PC-3 (cell line): ENCODE data around the gene MGAT3. TPM values are rescaled to one million over a fixed set of nuclear protein-coding genes. Genes with fewer than 3 reads are reported as not detected.

Source experiments
- ATAC-seq: fragments of 200-7000 bp; cut with Tn5 transposase; 2 replicates; pipeline ENCODE4 v1.9.1; 2020; ENCODE audit warnings: mild to moderate bottlenecking, moderate library complexity
- BruUV-seq: library from RNA; stranded (reverse); fragments of 400-500 nt; replicated peaks from 2 replicates; lab custom pipeline; 2021; lab: Mats Ljungman, UMichigan
- CTCF ChIA-PET: fragments of 300-600 bp; sonication (Branson Sonifier 250); formaldehyde crosslinking; loops from one replicate; lab custom pipeline; 2022; ENCODE audit warnings: antibody characterized with exemption; lab: Charles Lee
- POLR2A ChIA-PET: fragments of 300-600 bp; sonication (Branson Sonifier 250); formaldehyde crosslinking; loops from one replicate; lab custom pipeline; 2022; ENCODE audit warnings: antibody characterized with exemption; ENCODE audit not compliant: unreplicated experiment; lab: Charles Lee
- DNase-seq: peaks from one replicate; pipeline ENCODE4 v3.0.0-alpha.2; 2015
- H2AFZ ChIP-seq: fragments of 300-600 bp; sonication (generic); 2 replicates; pipeline ENCODE4 v1.6.0; 2016; ENCODE audit warnings: antibody characterized with exemption, low read length
- H3F3A ChIP-seq: fragments of 300-600 bp; sonication (generic); one replicate; pipeline ENCODE4 v1.6.0; 2017; ENCODE audit warnings: antibody characterized with exemption, low read length, control low read depth, mild to moderate bottlenecking; ENCODE audit not compliant: unreplicated experiment
- H3K27ac ChIP-seq: fragments of 300-600 bp; sonication (generic); 2 replicates; pipeline ENCODE4 v1.5.1; 2016; ENCODE audit warnings: mild to moderate bottlenecking, low read length
- H3K27me3 ChIP-seq: fragments of 300-600 bp; sonication (generic); 2 replicates; pipeline ENCODE4 v1.6.1; 2016; ENCODE audit warnings: low read length, mixed read lengths
- H3K36me3 ChIP-seq: fragments of 300-600 bp; sonication (generic); 2 replicates; pipeline ENCODE4 v1.6.1; 2016; ENCODE audit warnings: low read depth, mixed run types, low read length, mixed read lengths
- H3K4me1 ChIP-seq: fragments of 300-600 bp; sonication (generic); 2 replicates; pipeline ENCODE4 v1.5.1; 2016; ENCODE audit warnings: low read length; ENCODE audit not compliant: insufficient read depth
- H3K4me2 ChIP-seq: fragments of 300-600 bp; sonication (generic); 2 replicates; pipeline ENCODE4 v1.6.0; 2016; ENCODE audit warnings: low read length
- H3K4me3 ChIP-seq: fragments of 300-600 bp; sonication (generic); 2 replicates; pipeline ENCODE4 v1.5.1; 2016; ENCODE audit warnings: mild to moderate bottlenecking, low read length, mixed read lengths
- H3K79me2 ChIP-seq: fragments of 300-600 bp; sonication (generic); 2 replicates; pipeline ENCODE4 v1.6.1; 2017; ENCODE audit warnings: low read length, mixed read lengths
- H3K9ac ChIP-seq: fragments of 300-600 bp; sonication (generic); 2 replicates; pipeline ENCODE4 v1.6.0; 2016; ENCODE audit warnings: mild to moderate bottlenecking, low read length
- H3K9me2 ChIP-seq: fragments of 300-600 bp; sonication (generic); replicated peaks from 2 replicates; pipeline ENCODE4 v1.6.1; 2016; ENCODE audit warnings: mixed run types, low read length, mixed read lengths
- H3K9me3 ChIP-seq: fragments of 300-600 bp; sonication (generic); 2 replicates; pipeline ENCODE4 v1.6.1; 2016; ENCODE audit warnings: low read length, mixed read lengths
- H4K20me1 ChIP-seq: fragments of 300-600 bp; sonication (generic); 2 replicates; pipeline ENCODE4 v1.6.1; 2016; ENCODE audit warnings: low read length, mixed read lengths
- CTCF ChIP-seq: fragments of 300-600 bp; sonication (generic); conservative IDR thresholded peaks from 2 replicates; pipeline ENCODE4 v1.5.1; 2017; ENCODE audit warnings: antibody characterized with exemption, low read depth, mild to moderate bottlenecking, low read length
- EZH2 ChIP-seq: fragments of 300-600 bp; sonication (generic); IDR thresholded peaks from one replicate; pipeline ENCODE4 v1.6.1; 2017; ENCODE audit warnings: antibody characterized with exemption, mild to moderate bottlenecking, low read length; ENCODE audit not compliant: unreplicated experiment
- EZH2phosphoT487 ChIP-seq: fragments of 300-600 bp; sonication (generic); IDR thresholded peaks from 2 replicates; pipeline ENCODE4 v1.6.1; 2018; ENCODE audit warnings: mild to moderate bottlenecking, antibody characterized with exemption, low read length, borderline replicate concordance
- intact Hi-C: fragments of 100-400 bp; cut with micrococcal nuclease; formaldehyde crosslinking; loops from 2 replicates; pipeline ENCODE4 v1.9.0; 2023
- total RNA-seq: library from RNA; depleted of rRNA; stranded (reverse); fragments of >200 nt; gene quantifications from 2 replicates; pipeline ENCODE4 v1.2.3, GENCODE V29; 2014

The MGAT3 gene
- total RNA-seq, 1 experiment from 2014 or later, result not detected

GRCh38 chr22:39426380-39427043 lies 30.3 kb upstream of the MGAT3 start:
- Histone ChIP-seq H3K4me1 (no peaks in the 10 kb centered on the region), H3F3A (no peaks in the 10 kb centered on the region), H3K36me3 (no peaks in the 10 kb centered on the region; the same call in 1 of the 2 replicates), H4K20me1 (no peaks in the 10 kb centered on the region), H3K9ac (no peak overlapping the region), H3K4me3 (no peak overlapping the region), H3K27me3 (no peaks in the 10 kb centered on the region), H3K9me3 (no peaks in the 10 kb centered on the region), H3K27ac (no peak overlapping the region), H2AFZ (no peak overlapping the region), H3K9me2 (no peaks in the 10 kb centered on the region), H3K79me2 (no peaks in the 10 kb centered on the region), H3K4me2 (no peak overlapping the region)
- ATAC-seq (no peak), DNase-seq (no peak)
- ChIA-PET POLR2A (no interaction called here), CTCF (no interaction called here)
- no peak for TF ChIP-seq EZH2phosphoT487
- no peak for TF ChIP-seq CTCF
- intact Hi-C loops, result no loop called here
- BruUV-seq, result no TSS peak

GRCh38 chr22:39427751-39428596 lies 28.8 kb upstream of the MGAT3 start:
- no peak overlapping the region for H3K4me3 ChIP-seq
- H3K27me3 ChIP-seq, result no peaks in the 10 kb centered on the region
- no peak overlapping the region for H3K9ac ChIP-seq
- ChIA-PET POLR2A (no interaction called here), CTCF (no interaction called here)
- H3K4me2 ChIP-seq, result no peak overlapping the region
- ATAC-seq (no peak), DNase-seq (no peak)
- no peaks in the 10 kb centered on the region for H3K79me2 ChIP-seq
- no peaks in the 10 kb centered on the region for H3F3A ChIP-seq
- intact Hi-C loops, result no loop called here
- no TSS peak for BruUV-seq
- H3K9me2 ChIP-seq, result no peaks in the 10 kb centered on the region
- no peak overlapping the region for H3K27ac ChIP-seq
- H3K9me3 ChIP-seq, result no peaks in the 10 kb centered on the region
- no peak for TF ChIP-seq EZH2phosphoT487
- TF ChIP-seq CTCF, result no peak
- no peak for TF ChIP-seq EZH2
- no peaks in the 10 kb centered on the region for H3K4me1 ChIP-seq
- no peaks in the 10 kb centered on the region for H4K20me1 ChIP-seq
- no peaks in the 10 kb centered on the region; the same call in 1 of the 2 replicates for H3K36me3 ChIP-seq
- H2AFZ ChIP-seq, result no peak overlapping the region
